A549 (cell line): ENCODE results near the gene DDIT3. TPM values are rescaled to one million over a fixed set of nuclear protein-coding genes. Genes with fewer than 3 reads are reported as not detected.
A peak's percentile ranks its signal among the peaks of the same experiment; 100 is the strongest.

Experiments
- ATAC-seq, 2 experiments: fragments of 200-7000 bp in 1 of 2; fragments of >200 bp in 1 of 2; cut with Nextera tagmentation in 1 of 2; cut with Tn5 transposase in 1 of 2; 3 replicates each; pipeline versions ENCODE4 v1.8.0 to v1.9.1; 2018 to 2020; ENCODE audit warnings: mild to moderate bottlenecking in 1 of 2, moderate library complexity in 1 of 2
- CTCF ChIA-PET: fragments of 300-600 bp; sonication (Branson Sonifier 250); formaldehyde crosslinking; extraction: SDS; loops from one replicate; lab custom pipeline; 2021; ENCODE audit warnings: antibody characterized with exemption, inconsistent platforms; lab: Yijun Ruan, JAX
- POLR2A ChIA-PET: fragments of 350-600 bp; formaldehyde crosslinking; extraction: SDS; loops from one replicate; lab custom pipeline; 2021; ENCODE audit warnings: antibody characterized with exemption, inconsistent platforms; lab: Yijun Ruan, JAX
- DNase-seq, 2 experiments: peaks; one replicate each; pipeline versions ENCODE4 v3.0.0 to v3.0.0-alpha.2; 2011 to 2016; ENCODE audit warnings: low read depth in 1 of 2, low spot score in 1 of 2
- FAIRE-seq: peaks from 2 replicates; lab custom pipeline; 2011; peaks lifted over from hg19 to GRCh38; lab: Jason Lieb, UNC
- H3K27ac ChIP-seq, 2 experiments: fragments of >200 bp; sonication (Bioruptor Twin); formaldehyde crosslinking; 3 replicates each; pipeline ENCODE4 v1.5.1; 2016 to 2017
- H3K4me1 ChIP-seq: fragments of >200 bp; sonication (Bioruptor Twin); formaldehyde crosslinking; 3 replicates; pipeline ENCODE4 v1.6.1; 2016
- H3K4me2 ChIP-seq: fragments of >200 bp; sonication (Bioruptor Twin); formaldehyde crosslinking; 3 replicates; pipeline ENCODE4 v1.6.1; 2016
- H3K4me3 ChIP-seq: fragments of >200 bp; sonication (Bioruptor Twin); formaldehyde crosslinking; 3 replicates; pipeline ENCODE4 v1.5.1; 2016
- H3K9me3 ChIP-seq: fragments of >200 bp; sonication (Bioruptor Twin); formaldehyde crosslinking; 3 replicates; pipeline ENCODE4 v1.6.1; 2016
- CEBPB ChIP-seq, 2 experiments: fragments of >200 bp in 1 of 2; sonication (Bioruptor Twin) in 1 of 2; formaldehyde crosslinking in 1 of 2; IDR thresholded peaks; 2 replicates each; pipeline ENCODE4 v1.6.1; 2012 to 2016
- ELK1 ChIP-seq: fragments of 150-350 bp; IDR thresholded peaks from 2 replicates; pipeline ENCODE4 v1.6.1; 2014; ENCODE audit warnings: low read depth, mild to moderate bottlenecking, low read length
- HOXB5 ChIP-seq: fragments of 250-450 bp; sonication (Bioruptor Pico); IDR thresholded peaks from 2 replicates; pipeline ENCODE4 v1.5.0; 2020; ENCODE audit warnings: mild to moderate bottlenecking, moderate library complexity
- JUN ChIP-seq, 2 experiments: fragments of >200 bp; sonication (Bioruptor Twin); formaldehyde crosslinking; IDR thresholded peaks; 2 replicates in 1 of 2; 3 replicates in 1 of 2; pipeline ENCODE4 v1.6.1; 2016 to 2017
- KDM1A ChIP-seq: fragments of 200-600 bp; sonication (generic); IDR thresholded peaks from 2 replicates; pipeline ENCODE4 v1.6.1; 2016; ENCODE audit warnings: low read depth, mild to moderate bottlenecking
- MYC ChIP-seq: IDR thresholded peaks from 2 replicates; pipeline ENCODE4 v1.6.1; 2012; ENCODE audit warnings: mild to moderate bottlenecking, inconsistent platforms, low read length, improper control_type of control experiment, borderline replicate concordance
- USF2 ChIP-seq: fragments of 450-650 bp; IDR thresholded peaks from 2 replicates; pipeline ENCODE4 v1.6.1; 2014; ENCODE audit warnings: antibody characterized with exemption
- WGBS: methylation state at CpG from one replicate; pipeline ENCODE4 v1.1.6; 2017; ENCODE audit errors: missing lambda C conversion rate; 5-methylcytosine and 5-hydroxymethylcytosine counted together
- polyA plus RNA-seq, 4 experiments: library from polyadenylated mRNA; depleted of rRNA in 3 of 4; stranded (reverse); fragments of >200 nt; fragmentation: RNase III in 1 of 4; extraction: RNeasy Plus Mini Kit Qiagen cat#74134 plus additional on column Dnase treatment in 1 of 4; gene quantifications; 2 replicates in 3 of 4; 3 replicates in 1 of 4; pipeline ENCODE4 v1.2.3, GENCODE V29; 2011 to 2017
- TF ChIP-seq, protein P1 (sequence below): fragments of 200-600 bp; sonication (generic); IDR thresholded peaks from 2 replicates; pipeline ENCODE4 v1.6.1; 2016; ENCODE audit warnings: antibody characterized with exemption, mild to moderate bottlenecking, moderate library complexity
- TF ChIP-seq, protein P2 (sequence below): fragments of 250-450 bp; sonication (Bioruptor Pico); IDR thresholded peaks from 2 replicates; pipeline ENCODE4 v1.5.0; 2021; ENCODE audit warnings: mild to moderate bottlenecking, moderate library complexity, borderline replicate concordance

The DDIT3 gene
- polyA plus RNA-seq, 2 of the 4 experiments (the other 2 are of a cell fraction) = 16.0 to 93.0 TPM

DNA sequence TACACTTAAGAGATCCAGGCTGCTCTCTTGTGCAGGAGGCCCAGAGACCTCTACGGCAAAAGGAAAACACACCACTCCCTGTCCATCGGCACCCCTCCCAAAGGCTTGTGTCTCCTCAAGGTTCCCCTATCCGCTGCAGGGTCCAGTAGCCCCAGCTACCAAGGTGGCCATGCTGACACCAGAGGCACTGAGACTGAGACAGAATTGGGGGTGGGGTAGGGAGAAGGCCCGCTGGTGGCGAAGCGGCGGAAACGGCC lies 590 bp downstream of the DDIT3 start (continued):
- TF ChIP-seq ELK1 (no peak), MYC (no peak), KDM1A (no peak)
- TF ChIP-seq, protein P1, sequence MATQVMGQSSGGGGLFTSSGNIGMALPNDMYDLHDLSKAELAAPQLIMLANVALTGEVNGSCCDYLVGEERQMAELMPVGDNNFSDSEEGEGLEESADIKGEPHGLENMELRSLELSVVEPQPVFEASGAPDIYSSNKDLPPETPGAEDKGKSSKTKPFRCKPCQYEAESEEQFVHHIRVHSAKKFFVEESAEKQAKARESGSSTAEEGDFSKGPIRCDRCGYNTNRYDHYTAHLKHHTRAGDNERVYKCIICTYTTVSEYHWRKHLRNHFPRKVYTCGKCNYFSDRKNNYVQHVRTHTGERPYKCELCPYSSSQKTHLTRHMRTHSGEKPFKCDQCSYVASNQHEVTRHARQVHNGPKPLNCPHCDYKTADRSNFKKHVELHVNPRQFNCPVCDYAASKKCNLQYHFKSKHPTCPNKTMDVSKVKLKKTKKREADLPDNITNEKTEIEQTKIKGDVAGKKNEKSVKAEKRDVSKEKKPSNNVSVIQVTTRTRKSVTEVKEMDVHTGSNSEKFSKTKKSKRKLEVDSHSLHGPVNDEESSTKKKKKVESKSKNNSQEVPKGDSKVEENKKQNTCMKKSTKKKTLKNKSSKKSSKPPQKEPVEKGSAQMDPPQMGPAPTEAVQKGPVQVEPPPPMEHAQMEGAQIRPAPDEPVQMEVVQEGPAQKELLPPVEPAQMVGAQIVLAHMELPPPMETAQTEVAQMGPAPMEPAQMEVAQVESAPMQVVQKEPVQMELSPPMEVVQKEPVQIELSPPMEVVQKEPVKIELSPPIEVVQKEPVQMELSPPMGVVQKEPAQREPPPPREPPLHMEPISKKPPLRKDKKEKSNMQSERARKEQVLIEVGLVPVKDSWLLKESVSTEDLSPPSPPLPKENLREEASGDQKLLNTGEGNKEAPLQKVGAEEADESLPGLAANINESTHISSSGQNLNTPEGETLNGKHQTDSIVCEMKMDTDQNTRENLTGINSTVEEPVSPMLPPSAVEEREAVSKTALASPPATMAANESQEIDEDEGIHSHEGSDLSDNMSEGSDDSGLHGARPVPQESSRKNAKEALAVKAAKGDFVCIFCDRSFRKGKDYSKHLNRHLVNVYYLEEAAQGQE = no peak

DNA sequence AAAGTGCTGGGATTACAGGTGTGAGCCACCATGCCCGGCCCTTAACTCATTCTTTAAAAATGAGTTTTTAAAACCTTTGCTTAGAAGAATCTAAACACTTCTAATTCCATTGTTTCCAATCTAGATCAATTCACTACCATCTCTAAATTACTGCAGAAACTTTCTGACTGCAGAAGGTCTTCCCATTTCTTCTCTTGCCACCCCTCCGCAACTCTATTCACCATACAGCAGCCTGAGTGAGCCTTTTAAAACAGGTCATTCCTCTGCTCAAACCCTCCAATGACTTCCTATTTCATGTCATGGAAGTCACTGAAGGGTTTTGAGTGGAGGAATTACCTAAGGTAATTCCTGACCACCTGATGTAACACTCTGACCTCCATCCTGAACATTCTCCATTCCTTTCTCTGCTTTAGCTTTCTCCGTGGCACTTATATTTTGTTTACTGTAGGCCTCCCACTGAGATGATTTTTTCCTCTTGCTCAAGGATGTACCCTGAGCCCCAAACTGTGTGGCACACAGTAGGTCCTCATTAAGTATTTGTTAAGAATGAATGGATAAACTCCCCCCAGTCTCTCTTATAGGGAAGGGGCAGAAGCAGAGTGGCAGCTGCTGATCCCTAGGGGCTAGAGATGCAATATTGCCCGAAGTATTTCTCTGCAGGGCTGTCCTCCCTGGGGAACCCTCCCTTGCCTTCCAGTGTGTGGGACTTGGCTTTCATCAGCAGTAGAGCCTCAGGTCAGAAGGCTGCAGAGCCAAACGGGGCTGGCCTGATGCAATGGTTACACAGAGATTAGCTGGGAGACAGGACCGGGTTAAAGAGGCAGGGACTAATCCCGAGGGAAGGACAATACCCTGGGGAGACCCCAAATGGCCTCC lies 1.2 kb downstream of the DDIT3 start:
- Histone ChIP-seq H3K4me3 (peak overlapping the region; percentile 85), H3K4me2 (peak overlapping the region; percentile 91), H3K4me1 (peaks cover 50% of the 10 kb centered on the region), H3K9me3 (no peaks in the 10 kb centered on the region), H3K27ac (peak overlapping the region; percentile 95 to 98)
- ChIA-PET POLR2A (interaction anchor here (0.8 to 1.7 kb wide), 2 partner anchors 8 to 60 kb away, joined by 5 read pairs; partner anchors contain the start of gene GLI1), CTCF (interaction anchor here (1.0 to 2.1 kb wide), 2 partner anchors 27 to 60 kb away, joined by 4 to 5 read pairs; partner anchors contain the start of gene DCTN2)
- no peak for TF ChIP-seq USF2
- TF ChIP-seq, protein P2, sequence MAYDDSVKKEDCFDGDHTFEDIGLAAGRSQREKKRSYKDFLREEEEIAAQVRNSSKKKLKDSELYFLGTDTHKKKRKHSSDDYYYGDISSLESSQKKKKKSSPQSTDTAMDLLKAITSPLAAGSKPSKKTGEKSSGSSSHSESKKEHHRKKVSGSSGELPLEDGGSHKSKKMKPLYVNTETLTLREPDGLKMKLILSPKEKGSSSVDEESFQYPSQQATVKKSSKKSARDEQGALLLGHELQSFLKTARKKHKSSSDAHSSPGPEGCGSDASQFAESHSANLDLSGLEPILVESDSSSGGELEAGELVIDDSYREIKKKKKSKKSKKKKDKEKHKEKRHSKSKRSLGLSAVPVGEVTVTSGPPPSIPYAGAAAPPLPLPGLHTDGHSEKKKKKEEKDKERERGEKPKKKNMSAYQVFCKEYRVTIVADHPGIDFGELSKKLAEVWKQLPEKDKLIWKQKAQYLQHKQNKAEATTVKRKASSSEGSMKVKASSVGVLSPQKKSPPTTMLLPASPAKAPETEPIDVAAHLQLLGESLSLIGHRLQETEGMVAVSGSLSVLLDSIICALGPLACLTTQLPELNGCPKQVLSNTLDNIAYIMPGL = 0 out of 2 replicates have a peak, but pooled peaks have one; percentile 1
- WGBS = 31% methylated on average over 7 of the region's 7 CpGs
- ATAC-seq = peak in 1 of 2 experiments; percentile 11; a peak in 4 of 6 replicates
- no peak for FAIRE-seq
- DNase-seq = peak; percentile 26 to 51

GRCh38 chr12:57518176-57518919 lies 2.0 kb downstream of the DDIT3 start:
- peaks cover 42% of the 10 kb centered on the region for H3K4me1 ChIP-seq
- H3K4me3 ChIP-seq = peak overlapping the region; percentile 85
- 89% methylated on average over 8 of the region's 8 CpGs for WGBS
- no peaks in the 10 kb centered on the region for H3K9me3 ChIP-seq
- DNase-seq (no peak), ATAC-seq (no peak), FAIRE-seq (no peak)
- TF ChIP-seq JUN (IDR thresholded peaks at IDR 0.05) (0 out of 5 replicates have a peak, but pooled peaks of 1 of the 2 experiments have one; percentile 16), HOXB5 (CRISPR knock-in tag) (no peak), CEBPB (IDR thresholded peaks at IDR 0.05) (0 out of 4 replicates have a peak, but pooled peaks of 1 of the 2 experiments have one; percentile 21)
- peak overlapping the region; percentile 91 for H3K4me2 ChIP-seq
- H3K27ac ChIP-seq = peak overlapping the region in 1 of 2 experiments; percentile 95; a peak in 3 of 6 replicates
- CTCF ChIA-PET = interaction anchor here (0.7 to 1.1 kb wide), 2 partner anchors 19 to 275 kb away, joined by 3 read pairs; no protein-coding TSS in a partner anchor
- POLR2A ChIA-PET = no interaction called here
